ENCODE results near the gene TBC1D2B.

DNA sequence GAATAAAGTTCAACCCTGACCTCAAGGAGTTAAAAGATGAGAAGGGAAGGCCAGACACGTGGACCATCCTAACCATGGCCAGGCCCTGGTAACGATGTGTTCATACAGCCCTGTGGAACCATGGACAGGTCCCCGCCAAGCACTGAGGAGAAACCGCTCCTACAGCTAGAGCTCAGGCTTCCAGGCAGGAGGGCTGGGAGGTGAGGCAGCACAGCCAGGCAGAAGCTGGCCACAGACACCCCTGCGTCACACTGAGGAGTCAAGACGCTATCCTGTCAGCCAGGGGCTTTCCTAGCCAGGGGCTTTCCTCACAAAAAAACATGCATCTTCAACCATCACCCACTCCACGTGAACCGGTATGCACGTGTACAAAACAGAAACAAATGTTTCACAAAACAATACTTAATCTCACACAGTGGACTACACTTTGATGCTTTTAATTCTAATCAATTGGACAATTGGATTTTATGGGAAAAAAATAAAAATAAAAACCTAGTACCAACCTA, 73.2 kb downstream of the TBC1D2B start:
- TF ChIP-seq, protein P1, sequence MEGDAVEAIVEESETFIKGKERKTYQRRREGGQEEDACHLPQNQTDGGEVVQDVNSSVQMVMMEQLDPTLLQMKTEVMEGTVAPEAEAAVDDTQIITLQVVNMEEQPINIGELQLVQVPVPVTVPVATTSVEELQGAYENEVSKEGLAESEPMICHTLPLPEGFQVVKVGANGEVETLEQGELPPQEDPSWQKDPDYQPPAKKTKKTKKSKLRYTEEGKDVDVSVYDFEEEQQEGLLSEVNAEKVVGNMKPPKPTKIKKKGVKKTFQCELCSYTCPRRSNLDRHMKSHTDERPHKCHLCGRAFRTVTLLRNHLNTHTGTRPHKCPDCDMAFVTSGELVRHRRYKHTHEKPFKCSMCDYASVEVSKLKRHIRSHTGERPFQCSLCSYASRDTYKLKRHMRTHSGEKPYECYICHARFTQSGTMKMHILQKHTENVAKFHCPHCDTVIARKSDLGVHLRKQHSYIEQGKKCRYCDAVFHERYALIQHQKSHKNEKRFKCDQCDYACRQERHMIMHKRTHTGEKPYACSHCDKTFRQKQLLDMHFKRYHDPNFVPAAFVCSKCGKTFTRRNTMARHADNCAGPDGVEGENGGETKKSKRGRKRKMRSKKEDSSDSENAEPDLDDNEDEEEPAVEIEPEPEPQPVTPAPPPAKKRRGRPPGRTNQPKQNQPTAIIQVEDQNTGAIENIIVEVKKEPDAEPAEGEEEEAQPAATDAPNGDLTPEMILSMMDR (IDR thresholded peaks at IDR 0.05) = no peak
- no peak for TF ChIP-seq POLR2A (IDR thresholded peaks at IDR 0.05)

Measured in lower leg skin (tissue), 3 donors.